Osteocyte (in vitro differentiated cells): ENCODE data around the gene ACVR1C. TPM values are rescaled to one million over a fixed set of nuclear protein-coding genes. Genes with fewer than 3 reads are reported as not detected.

ENCODE experiments used
- DNase-seq: peaks from one replicate; pipeline ENCODE4 v3.0.0; 2021; ENCODE audit warnings: mixed read lengths; ENCODE audit not compliant: unreplicated experiment; ENCODE audit errors: extremely low spot score
- H3K27ac Mint-ChIP-seq: one replicate; pipeline ENCODE4 v1.8.0; 2021; ENCODE audit warnings: mild to moderate bottlenecking, mixed read lengths; ENCODE audit not compliant: unreplicated experiment
- H3K27me3 Mint-ChIP-seq: one replicate; pipeline ENCODE4 v1.8.0; 2021; ENCODE audit warnings: mixed read lengths; ENCODE audit not compliant: unreplicated experiment
- H3K36me3 Mint-ChIP-seq: one replicate; pipeline ENCODE4 v1.8.0; 2021; ENCODE audit warnings: mixed read lengths; ENCODE audit not compliant: unreplicated experiment
- H3K4me1 Mint-ChIP-seq: one replicate; pipeline ENCODE4 v1.8.0; 2021; ENCODE audit warnings: mixed read lengths; ENCODE audit not compliant: unreplicated experiment
- H3K4me3 Mint-ChIP-seq: one replicate; pipeline ENCODE4 v1.8.0; 2021; ENCODE audit warnings: mild to moderate bottlenecking, moderate library complexity, mixed read lengths; ENCODE audit not compliant: unreplicated experiment
- H3K9me3 Mint-ChIP-seq: one replicate; pipeline ENCODE4 v1.8.0; 2021; ENCODE audit warnings: mixed read lengths; ENCODE audit not compliant: unreplicated experiment
- total RNA-seq: library from RNA; stranded (reverse); gene quantifications from 2 replicates; pipeline ENCODE4 v1.2.1, GENCODE V29; 2021
- TF ChIP-seq, protein P1 (sequence below): fragments of 200-600 bp; sonication (generic); IDR thresholded peaks from 2 replicates; pipeline ENCODE4 v1.5.0; 2021; ENCODE audit warnings: antibody characterized with exemption, mild to moderate bottlenecking, moderate library complexity

Gene ACVR1C
- total RNA-seq, 1 donor from 2014 or later, result 0.08 TPM

DNA sequence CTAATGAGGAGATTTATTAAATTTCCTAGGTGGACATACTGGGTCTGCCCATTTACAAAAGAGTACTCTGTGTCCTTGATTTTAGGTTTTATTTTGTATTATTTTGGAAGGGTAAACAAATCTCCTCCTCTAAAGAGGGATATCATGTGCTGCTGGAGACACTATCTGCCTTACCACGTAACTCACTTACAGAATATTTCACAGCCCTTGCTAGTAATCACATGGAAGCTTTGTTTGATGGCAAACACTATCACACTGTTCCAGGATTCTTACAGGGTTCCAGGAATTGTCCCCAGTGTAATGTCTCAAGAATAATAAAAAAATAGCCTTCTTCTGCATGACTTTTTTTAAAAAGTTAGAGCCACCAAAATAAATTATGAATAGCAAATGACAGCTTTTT, 29.2 kb upstream of the ACVR1C start:
- no peak overlapping the region for H3K4me3 Mint-ChIP-seq
- TF ChIP-seq, protein P1, sequence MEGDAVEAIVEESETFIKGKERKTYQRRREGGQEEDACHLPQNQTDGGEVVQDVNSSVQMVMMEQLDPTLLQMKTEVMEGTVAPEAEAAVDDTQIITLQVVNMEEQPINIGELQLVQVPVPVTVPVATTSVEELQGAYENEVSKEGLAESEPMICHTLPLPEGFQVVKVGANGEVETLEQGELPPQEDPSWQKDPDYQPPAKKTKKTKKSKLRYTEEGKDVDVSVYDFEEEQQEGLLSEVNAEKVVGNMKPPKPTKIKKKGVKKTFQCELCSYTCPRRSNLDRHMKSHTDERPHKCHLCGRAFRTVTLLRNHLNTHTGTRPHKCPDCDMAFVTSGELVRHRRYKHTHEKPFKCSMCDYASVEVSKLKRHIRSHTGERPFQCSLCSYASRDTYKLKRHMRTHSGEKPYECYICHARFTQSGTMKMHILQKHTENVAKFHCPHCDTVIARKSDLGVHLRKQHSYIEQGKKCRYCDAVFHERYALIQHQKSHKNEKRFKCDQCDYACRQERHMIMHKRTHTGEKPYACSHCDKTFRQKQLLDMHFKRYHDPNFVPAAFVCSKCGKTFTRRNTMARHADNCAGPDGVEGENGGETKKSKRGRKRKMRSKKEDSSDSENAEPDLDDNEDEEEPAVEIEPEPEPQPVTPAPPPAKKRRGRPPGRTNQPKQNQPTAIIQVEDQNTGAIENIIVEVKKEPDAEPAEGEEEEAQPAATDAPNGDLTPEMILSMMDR, result no peak
- no peak for DNase-seq
- no peaks in the 10 kb centered on the region for H3K9me3 Mint-ChIP-seq
- no peaks in the 10 kb centered on the region for H3K36me3 Mint-ChIP-seq
- H3K4me1 Mint-ChIP-seq, result no peaks in the 10 kb centered on the region
- H3K27me3 Mint-ChIP-seq, result peaks cover 2% of the 10 kb centered on the region
- H3K27ac Mint-ChIP-seq, result no peak overlapping the region

DNA sequence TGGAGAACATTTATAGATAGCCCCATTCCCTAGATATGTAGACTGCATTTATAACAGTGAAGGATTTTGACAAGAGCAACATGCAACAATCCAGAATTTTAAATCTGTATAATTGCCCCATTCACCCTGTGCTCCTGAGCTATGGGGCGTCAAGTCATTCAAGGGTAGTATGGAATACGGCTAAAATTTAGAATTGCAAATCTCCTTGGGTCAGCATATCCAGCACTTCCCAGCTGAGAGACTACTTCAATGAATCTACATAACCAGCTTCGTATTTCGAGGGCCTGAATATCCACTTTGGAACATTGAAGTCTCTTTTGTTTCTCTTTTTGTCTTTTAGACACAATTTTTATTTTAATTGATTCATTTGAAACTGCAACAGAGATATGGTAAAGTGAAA, 28.4 kb upstream of the ACVR1C start:
- H3K4me3 Mint-ChIP-seq, result no peak overlapping the region
- H3K36me3 Mint-ChIP-seq, result no peaks in the 10 kb centered on the region
- no peak overlapping the region for H3K27ac Mint-ChIP-seq
- H3K27me3 Mint-ChIP-seq, result peaks cover 2% of the 10 kb centered on the region
- H3K4me1 Mint-ChIP-seq, result no peaks in the 10 kb centered on the region
- H3K9me3 Mint-ChIP-seq, result no peaks in the 10 kb centered on the region
- no peak for DNase-seq
- TF ChIP-seq, protein P1, result no peak

DNA sequence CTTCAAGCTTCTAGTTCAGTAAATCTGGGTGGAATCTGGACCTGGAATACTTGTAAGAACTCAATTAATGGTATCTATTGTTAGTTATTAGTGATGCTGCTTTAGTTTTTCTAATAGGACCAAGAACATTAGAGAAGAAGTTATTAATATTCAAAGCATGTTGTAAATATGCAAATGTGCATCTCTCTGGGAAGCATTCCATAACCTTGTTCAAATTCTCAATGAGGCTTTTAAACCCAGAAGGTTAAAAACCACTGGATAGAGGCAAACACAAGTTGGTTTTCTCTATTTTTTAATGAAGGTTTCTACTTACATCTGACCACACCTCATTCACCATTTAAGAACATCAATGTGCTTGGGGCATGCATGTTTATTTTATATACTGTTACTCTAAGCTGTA, 16.1 kb upstream of the ACVR1C start:
- H3K27ac Mint-ChIP-seq, result no peak overlapping the region
- peaks cover 60% of the 10 kb centered on the region for H3K27me3 Mint-ChIP-seq
- H3K4me1 Mint-ChIP-seq, result no peaks in the 10 kb centered on the region
- TF ChIP-seq, protein P1, result no peak
- no peak overlapping the region for H3K4me3 Mint-ChIP-seq
- H3K36me3 Mint-ChIP-seq, result no peaks in the 10 kb centered on the region
- no peaks in the 10 kb centered on the region for H3K9me3 Mint-ChIP-seq
- no peak for DNase-seq

DNA sequence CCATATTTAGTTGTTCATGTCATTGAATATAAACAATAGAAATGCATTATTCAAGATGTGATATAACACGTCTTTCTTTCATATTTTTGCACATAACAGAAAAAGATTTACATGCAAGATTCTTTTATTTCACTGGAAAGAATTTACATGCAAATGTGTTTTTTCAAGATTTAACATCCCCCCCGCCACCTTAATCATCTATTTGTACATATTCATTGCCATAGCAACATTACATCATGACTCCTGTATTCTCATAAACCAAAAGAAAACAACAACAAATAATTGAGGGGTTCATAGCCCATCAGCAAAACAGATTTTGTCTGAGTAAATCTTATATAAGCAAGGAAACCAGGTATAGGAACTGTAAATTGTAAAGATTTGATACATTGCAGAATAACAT, 3.2 kb upstream of the ACVR1C start:
- DNase-seq, result no peak
- no peaks in the 10 kb centered on the region for H3K36me3 Mint-ChIP-seq
- no peak overlapping the region for H3K27ac Mint-ChIP-seq
- peaks cover 6% of the 10 kb centered on the region for H3K4me1 Mint-ChIP-seq
- H3K27me3 Mint-ChIP-seq, result peaks cover 53% of the 10 kb centered on the region
- H3K9me3 Mint-ChIP-seq, result no peaks in the 10 kb centered on the region
- H3K4me3 Mint-ChIP-seq, result no peak overlapping the region
- TF ChIP-seq, protein P1, result no peak

DNA sequence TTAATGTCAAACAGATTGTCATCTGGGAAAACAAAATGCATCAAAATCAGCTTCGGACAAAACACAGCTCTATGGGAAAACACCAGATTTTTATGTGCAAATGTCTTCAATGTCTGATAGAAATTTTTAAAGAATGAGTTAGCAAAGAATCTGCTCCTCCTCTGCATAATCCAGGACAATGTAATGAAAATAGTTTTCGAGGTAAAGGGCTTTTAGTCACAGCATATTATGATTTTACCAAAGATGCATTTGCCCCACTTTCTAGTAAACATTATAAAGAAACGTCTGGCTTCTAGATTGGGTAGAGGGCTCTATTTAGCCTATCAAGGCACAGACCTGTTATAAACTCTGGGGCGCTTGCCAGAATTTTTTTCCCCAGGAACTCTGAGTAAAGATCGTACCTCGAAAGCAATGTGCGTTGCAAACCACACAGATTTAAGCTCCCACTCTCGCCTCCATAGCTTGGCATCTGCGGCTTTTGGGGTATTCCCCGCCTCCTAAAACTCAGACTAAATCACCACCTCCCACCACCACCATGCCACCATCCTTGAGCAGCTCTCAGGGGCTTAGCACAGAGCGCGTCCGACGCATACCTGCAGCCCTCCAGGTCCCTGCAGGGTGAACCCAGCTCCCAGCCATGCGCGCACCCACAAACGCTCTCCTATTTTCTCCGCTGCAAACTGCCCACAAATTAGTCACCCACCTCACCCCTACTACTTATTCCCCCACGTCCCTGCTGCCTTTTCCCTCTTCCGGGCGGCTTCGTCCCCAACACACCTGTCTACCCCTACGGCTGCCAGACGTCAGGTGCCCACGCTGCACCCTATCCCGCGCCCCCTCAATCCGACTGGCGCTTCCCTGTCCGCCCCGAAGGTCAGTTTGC, 829 bp downstream of the ACVR1C start:
- H3K27ac Mint-ChIP-seq, result no peak overlapping the region
- H3K4me3 Mint-ChIP-seq, result peak overlapping the region; percentile 64
- no peaks in the 10 kb centered on the region for H3K36me3 Mint-ChIP-seq
- H3K27me3 Mint-ChIP-seq, result peaks cover 59% of the 10 kb centered on the region
- DNase-seq, result no peak
- H3K9me3 Mint-ChIP-seq, result no peaks in the 10 kb centered on the region
- peaks cover 8% of the 10 kb centered on the region for H3K4me1 Mint-ChIP-seq
- TF ChIP-seq, protein P1, result no peak
